Measurements from ENCODE around the gene MRGPRX4.

Gene MRGPRX4

DNA sequence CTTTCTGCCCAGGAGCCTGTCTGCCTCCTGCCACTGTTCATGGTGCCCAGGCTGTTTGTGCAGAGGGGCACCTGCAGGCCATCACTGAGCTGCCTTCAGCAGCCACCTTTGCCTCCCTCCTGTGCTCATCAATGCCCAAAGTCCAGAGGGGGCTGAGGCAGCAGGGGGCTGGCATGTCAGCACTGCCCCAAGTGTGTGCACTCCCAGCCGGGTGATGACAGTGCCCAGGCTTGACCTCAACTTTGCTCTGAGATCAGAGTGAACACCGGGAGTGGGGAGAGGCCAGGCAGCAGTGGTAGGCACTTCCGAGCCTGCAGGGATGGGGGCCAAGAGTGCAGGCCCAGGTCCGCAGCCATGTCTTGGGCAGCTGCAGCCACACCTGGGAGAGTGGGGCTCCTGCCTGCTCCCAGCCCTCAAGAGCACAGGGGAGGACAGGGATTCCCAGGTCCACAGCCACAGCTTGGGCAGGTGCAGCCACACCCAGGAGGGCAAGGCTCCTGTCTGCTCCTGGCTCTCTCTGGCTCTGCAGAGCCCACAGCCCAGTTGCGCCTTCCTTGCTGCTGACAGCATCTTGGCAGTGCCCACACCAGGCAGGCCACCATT is 48.7 kb downstream of the MRGPRX4 start:
- no peak for DNase-seq

DNA sequence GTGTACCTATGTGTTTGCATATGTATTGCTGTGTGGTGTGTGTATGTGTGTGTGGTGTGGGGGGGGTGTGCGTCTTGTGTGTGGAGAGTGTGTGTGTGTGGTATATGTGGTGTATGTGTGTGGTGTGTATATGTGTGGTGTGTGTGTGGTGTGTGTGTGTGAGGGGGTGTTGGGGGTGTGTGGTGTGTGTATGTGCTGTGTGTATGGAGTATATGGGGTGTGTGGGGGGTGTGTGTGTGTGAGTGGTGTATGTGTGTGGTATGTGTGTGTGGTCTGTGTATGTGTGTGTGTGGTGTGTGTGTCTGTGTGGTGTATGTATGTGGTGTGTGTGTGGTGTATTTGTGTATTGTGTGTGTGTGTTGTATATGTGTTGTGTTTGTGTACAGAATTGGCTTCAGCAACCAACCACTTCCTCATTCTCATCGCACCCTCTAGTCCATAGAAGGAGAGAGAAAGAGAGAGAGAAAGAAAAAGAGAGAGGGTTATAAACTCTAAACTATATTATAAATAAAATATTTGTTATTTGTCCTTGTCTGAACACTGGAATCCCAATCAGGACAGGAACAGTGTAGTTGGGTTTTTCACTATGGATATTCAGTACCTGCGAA is 50.3 kb downstream of the MRGPRX4 start:
- DNase-seq, result no peak
